K562 (cell line): ENCODE results near the gene CCDC54. TPM values are rescaled to one million over a fixed set of nuclear protein-coding genes. Genes with fewer than 3 reads are reported as not detected.

Source experiments
- ATAC-seq: fragments of 200-7000 bp; cut with Tn5 transposase; 3 replicates; pipeline ENCODE4 v1.9.1; 2020; ENCODE audit warnings: moderate library complexity
- BruUV-seq: library from RNA; stranded (reverse); fragments of 400-500 nt; replicated peaks from 2 replicates; lab custom pipeline; 2021; lab: Mats Ljungman, UMichigan
- CTCF ChIA-PET: fragments of 300-600 bp; formaldehyde crosslinking; extraction: SDS; loops from one replicate; lab custom pipeline; 2021; ENCODE audit warnings: low intra/inter-chr PET ratio; lab: Yijun Ruan, JAX
- POLR2A ChIA-PET: fragments of 300-600, 350-650 bp; sonication (Branson Sonifier 250); formaldehyde crosslinking; extraction: SDS; loops from one replicate; lab custom pipeline; 2021; ENCODE audit warnings: antibody characterized with exemption, inconsistent platforms; lab: Yijun Ruan, JAX
- DNase-seq, 4 experiments: peaks; one replicate each; pipeline versions ENCODE4 v3.0.0 to v3.0.0-alpha.2; 2011 to 2018; ENCODE audit warnings: low spot score in 3 of 4, mixed read lengths in 3 of 4; ENCODE audit errors: extremely low read depth in 1 of 4
- FAIRE-seq: peaks from 2 replicates; lab custom pipeline; 2011; peaks lifted over from hg19 to GRCh38; lab: Jason Lieb, UNC
- H2AFZ ChIP-seq: 2 replicates; pipeline ENCODE4 v1.6.0; 2011; ENCODE audit warnings: low read depth, low read length, control low read depth, inconsistent platforms
- H3K27ac ChIP-seq: fragments of 200-600 bp; 3 replicates; pipeline ENCODE4 v1.8.0; 2011; ENCODE audit warnings: low read depth, mild to moderate bottlenecking, control low read depth, inconsistent platforms, low read length, moderate library complexity, mixed read lengths; ENCODE audit errors: extremely low read depth
- H3K27me3 ChIP-seq, 2 experiments: fragments of 300-600 bp in 1 of 2; 2 replicates in 1 of 2; 3 replicates in 1 of 2; pipeline versions ENCODE4 v1.6.0 to v1.8.0; 2011; ENCODE audit warnings: inconsistent platforms in 2 of 2, low read length in 2 of 2, mild to moderate bottlenecking in 1 of 2, mixed read lengths in 1 of 2, moderate library complexity in 1 of 2; ENCODE audit not compliant: control insufficient read depth in 2 of 2, insufficient read depth in 2 of 2
- H3K36me3 ChIP-seq: fragments of 300-600 bp; 3 replicates; pipeline ENCODE4 v1.8.0; 2011; ENCODE audit warnings: mild to moderate bottlenecking, low read length, inconsistent platforms; ENCODE audit not compliant: control insufficient read depth, insufficient read depth
- H3K4me1 ChIP-seq, 2 experiments: fragments of 200-600 bp in 1 of 2; replicated peaks in 1 of 2; 2 replicates in 1 of 2; 3 replicates in 1 of 2; pipeline versions ENCODE4 v1.5.1 to v1.8.0; 2011; ENCODE audit warnings: inconsistent platforms in 2 of 2, low read length in 2 of 2, mild to moderate bottlenecking in 1 of 2, mixed read lengths in 1 of 2, moderate library complexity in 1 of 2; ENCODE audit not compliant: control insufficient read depth in 2 of 2, insufficient read depth in 2 of 2
- H3K4me2 ChIP-seq: 2 replicates; pipeline ENCODE4 v1.6.1; 2011; ENCODE audit warnings: low read length, control low read depth, inconsistent platforms, mixed read lengths; ENCODE audit not compliant: insufficient read depth
- H3K4me3 ChIP-seq: fragments of 200-600 bp; sonication (generic), shearing (Covaris generic); 2 replicates; pipeline ENCODE4 v1.5.1; 2016; ENCODE audit warnings: control low read depth, inconsistent platforms
- H3K79me2 ChIP-seq: fragments of 200-600 bp; 3 replicates; pipeline ENCODE4 v1.8.0; 2011; ENCODE audit warnings: low read length, inconsistent platforms; ENCODE audit not compliant: control insufficient read depth, insufficient read depth
- H3K9ac ChIP-seq, 2 experiments: 2 replicates each; pipeline versions ENCODE4 v1.6.0 to v1.6.1; 2011; ENCODE audit warnings: low read depth in 2 of 2, low read length in 2 of 2, control low read depth in 1 of 2, inconsistent platforms in 1 of 2, mild to moderate bottlenecking in 1 of 2, mixed read lengths in 1 of 2; ENCODE audit not compliant: insufficient read depth in 1 of 2
- H3K9me1 ChIP-seq: one replicate; pipeline ENCODE4 v1.6.0; 2011; ENCODE audit warnings: inconsistent platforms, mild to moderate bottlenecking, low read length, moderate library complexity; ENCODE audit not compliant: control insufficient read depth, insufficient read depth
- H3K9me3 ChIP-seq: replicated peaks from 2 replicates; pipeline ENCODE4 v1.5.1; 2011; ENCODE audit warnings: low read depth, low read length, inconsistent platforms; ENCODE audit not compliant: control insufficient read depth, insufficient read depth
- H4K20me1 ChIP-seq: replicated peaks from 2 replicates; pipeline ENCODE4 v1.6.1; 2011; ENCODE audit warnings: low read length, inconsistent platforms, mixed read lengths; ENCODE audit not compliant: control insufficient read depth, insufficient read depth
- CHD1 ChIP-seq: fragments of 200-600 bp; sonication (generic); IDR thresholded peaks from one replicate; pipeline ENCODE4 v1.6.1; 2012; ENCODE audit warnings: mild to moderate bottlenecking, moderate library complexity, low read length, inconsistent platforms
- HDGF ChIP-seq: fragments of 450-650 bp; IDR thresholded peaks from 2 replicates; pipeline ENCODE4 v1.6.1; 2016
- PYGO2 ChIP-seq: fragments of 450-650 bp; IDR thresholded peaks from 2 replicates; pipeline ENCODE4 v1.6.1; 2016; ENCODE audit warnings: mild to moderate bottlenecking, missing genetic modification characterization, moderate library complexity, missing compliant biosample characterization
- THAP12 ChIP-seq: fragments of 250-450 bp; sonication (Bioruptor Pico); IDR thresholded peaks from 2 replicates; pipeline ENCODE4 v1.9.0; 2021; ENCODE audit warnings: mild to moderate bottlenecking, inconsistent platforms
- ZNF3 ChIP-seq: fragments of 250-450 bp; sonication (Bioruptor Pico); IDR thresholded peaks from 2 replicates; pipeline ENCODE4 v1.5.0; 2021; ENCODE audit warnings: mild to moderate bottlenecking, moderate library complexity
- in situ Hi-C: fragments of 300-500 bp; cut with MboI; formaldehyde crosslinking; loops from 4 replicates; pipeline ENCODE4 v1.15.0; 2018; ENCODE audit warnings: inconsistent platforms, mixed read lengths
- intact Hi-C: fragments of 100-400 bp; cut with micrococcal nuclease; formaldehyde crosslinking; loops from 2 replicates; pipeline ENCODE4 v1.14.2; 2022
- polyA plus RNA-seq, 8 experiments: library from polyadenylated mRNA; depleted of rRNA in 4 of 8; stranded (reverse) in 5 of 8; unstranded in 3 of 8; fragments of >200 nt; fragmentation: Nextera tagmentation in 2 of 8; fragmentation: Illumina TruSeq in 1 of 8; extraction: Ambion mirVana in 2 of 8; extraction: Trizol in 1 of 8; gene quantifications; 2 replicates each; pipeline versions ENCODE4 v1.2.1 to v1.2.3, GENCODE V29; 2011 to 2014; ENCODE audit warnings: inconsistent platforms in 1 of 8, missing spikeins in 1 of 8
- total RNA-seq, 7 experiments: library from RNA; depleted of rRNA in 6 of 7; stranded (reverse); fragments of >200 nt in 6 of 7; fragmentation: Illumina TruSeq in 2 of 7; extraction: Trizol in 2 of 7; gene quantifications; 2 replicates each; pipeline versions ENCODE4 v1.2.1 to v1.2.3, GENCODE V29; 2011 to 2021; ENCODE audit warnings: low replicate concordance in 1 of 7

CCDC54 gene
- total and polyA plus RNA-seq, 9 of the 15 experiments (the other 6 are each of a cell fraction or from before 2014, with no cell fraction given), result not detected

- no peaks in the 10 kb centered on the region for H3K27me3 ChIP-seq
- H3K4me1 ChIP-seq, result no peaks in the 10 kb centered on the region
- FAIRE-seq (no peak), ATAC-seq (no peak), DNase-seq (no peak)
- no peaks in the 10 kb centered on the region for H3K79me2 ChIP-seq
- no peak overlapping the region for H3K4me3 ChIP-seq
- H3K4me2 ChIP-seq, result no peak overlapping the region
- ChIA-PET CTCF (no interaction called here), POLR2A (no interaction called here)
- in situ Hi-C loops (no loop called here), intact Hi-C loops (no loop called here)
- TF ChIP-seq PYGO2, result no peak
- no peak for TF ChIP-seq HDGF
- TF ChIP-seq ZNF3, result no peak
- TF ChIP-seq CHD1, result no peak
- no peak for TF ChIP-seq THAP12 (CRISPR knock-in tag)
- no TSS peak for BruUV-seq
- no peaks in the 10 kb centered on the region for H3K9me3 ChIP-seq
- no peak overlapping the region for H2AFZ ChIP-seq
- no peak overlapping the region for H3K27ac ChIP-seq
- H3K9me1 ChIP-seq, result no peaks in the 10 kb centered on the region
- H4K20me1 ChIP-seq, result no peaks in the 10 kb centered on the region
- H3K9ac ChIP-seq, result no peak overlapping the region
- H3K36me3 ChIP-seq, result no peaks in the 10 kb centered on the region
These were observed 32.5 kb upstream of the CCDC54 start for GRCh38 chr3:107344722-107345121.
